K562 (cell line): ENCODE data around the gene FILIP1L. TPM values are rescaled to one million over a fixed set of nuclear protein-coding genes. Genes with fewer than 3 reads are reported as not detected.

ENCODE experiments used
- ATAC-seq: fragments of 200-7000 bp; cut with Tn5 transposase; 3 replicates; pipeline ENCODE4 v1.9.1; 2020; ENCODE audit warnings: moderate library complexity
- BruUV-seq: library from RNA; stranded (reverse); fragments of 400-500 nt; replicated peaks from 2 replicates; lab custom pipeline; 2021; lab: Mats Ljungman, UMichigan
- CTCF ChIA-PET: fragments of 300-600 bp; formaldehyde crosslinking; extraction: SDS; loops from one replicate; lab custom pipeline; 2021; ENCODE audit warnings: low intra/inter-chr PET ratio; lab: Yijun Ruan, JAX
- POLR2A ChIA-PET: fragments of 300-600, 350-650 bp; sonication (Branson Sonifier 250); formaldehyde crosslinking; extraction: SDS; loops from one replicate; lab custom pipeline; 2021; ENCODE audit warnings: antibody characterized with exemption, inconsistent platforms; lab: Yijun Ruan, JAX
- DNase-seq, 4 experiments: peaks; one replicate each; pipeline versions ENCODE4 v3.0.0 to v3.0.0-alpha.2; 2011 to 2018; ENCODE audit warnings: low spot score in 3 of 4, mixed read lengths in 3 of 4; ENCODE audit errors: extremely low read depth in 1 of 4
- FAIRE-seq: peaks from 2 replicates; lab custom pipeline; 2011; peaks lifted over from hg19 to GRCh38; lab: Jason Lieb, UNC
- H2AFZ ChIP-seq: 2 replicates; pipeline ENCODE4 v1.6.0; 2011; ENCODE audit warnings: low read depth, low read length, control low read depth, inconsistent platforms
- H3K27ac ChIP-seq: fragments of 200-600 bp; 3 replicates; pipeline ENCODE4 v1.8.0; 2011; ENCODE audit warnings: low read depth, mild to moderate bottlenecking, control low read depth, inconsistent platforms, low read length, moderate library complexity, mixed read lengths; ENCODE audit errors: extremely low read depth
- H3K27me3 ChIP-seq, 2 experiments: fragments of 300-600 bp in 1 of 2; 2 replicates in 1 of 2; 3 replicates in 1 of 2; pipeline versions ENCODE4 v1.6.0 to v1.8.0; 2011; ENCODE audit warnings: inconsistent platforms in 2 of 2, low read length in 2 of 2, mild to moderate bottlenecking in 1 of 2, mixed read lengths in 1 of 2, moderate library complexity in 1 of 2; ENCODE audit not compliant: control insufficient read depth in 2 of 2, insufficient read depth in 2 of 2
- H3K36me3 ChIP-seq: fragments of 300-600 bp; 3 replicates; pipeline ENCODE4 v1.8.0; 2011; ENCODE audit warnings: mild to moderate bottlenecking, low read length, inconsistent platforms; ENCODE audit not compliant: control insufficient read depth, insufficient read depth
- H3K4me1 ChIP-seq, 2 experiments: fragments of 200-600 bp in 1 of 2; replicated peaks in 1 of 2; 2 replicates in 1 of 2; 3 replicates in 1 of 2; pipeline versions ENCODE4 v1.5.1 to v1.8.0; 2011; ENCODE audit warnings: inconsistent platforms in 2 of 2, low read length in 2 of 2, mild to moderate bottlenecking in 1 of 2, mixed read lengths in 1 of 2, moderate library complexity in 1 of 2; ENCODE audit not compliant: control insufficient read depth in 2 of 2, insufficient read depth in 2 of 2
- H3K4me2 ChIP-seq: 2 replicates; pipeline ENCODE4 v1.6.1; 2011; ENCODE audit warnings: low read length, control low read depth, inconsistent platforms, mixed read lengths; ENCODE audit not compliant: insufficient read depth
- H3K4me3 ChIP-seq: fragments of 200-600 bp; sonication (generic), shearing (Covaris generic); 2 replicates; pipeline ENCODE4 v1.5.1; 2016; ENCODE audit warnings: control low read depth, inconsistent platforms
- H3K79me2 ChIP-seq: fragments of 200-600 bp; 3 replicates; pipeline ENCODE4 v1.8.0; 2011; ENCODE audit warnings: low read length, inconsistent platforms; ENCODE audit not compliant: control insufficient read depth, insufficient read depth
- H3K9ac ChIP-seq, 2 experiments: 2 replicates each; pipeline versions ENCODE4 v1.6.0 to v1.6.1; 2011; ENCODE audit warnings: low read depth in 2 of 2, low read length in 2 of 2, control low read depth in 1 of 2, inconsistent platforms in 1 of 2, mild to moderate bottlenecking in 1 of 2, mixed read lengths in 1 of 2; ENCODE audit not compliant: insufficient read depth in 1 of 2
- H3K9me1 ChIP-seq: one replicate; pipeline ENCODE4 v1.6.0; 2011; ENCODE audit warnings: inconsistent platforms, mild to moderate bottlenecking, low read length, moderate library complexity; ENCODE audit not compliant: control insufficient read depth, insufficient read depth
- H3K9me3 ChIP-seq: replicated peaks from 2 replicates; pipeline ENCODE4 v1.5.1; 2011; ENCODE audit warnings: low read depth, low read length, inconsistent platforms; ENCODE audit not compliant: control insufficient read depth, insufficient read depth
- H4K20me1 ChIP-seq: replicated peaks from 2 replicates; pipeline ENCODE4 v1.6.1; 2011; ENCODE audit warnings: low read length, inconsistent platforms, mixed read lengths; ENCODE audit not compliant: control insufficient read depth, insufficient read depth
- BACH1 ChIP-seq: fragments of 200-800 bp; sonication (Bioruptor generic); IDR thresholded peaks from 2 replicates; pipeline ENCODE4 v1.6.1; 2016; ENCODE audit warnings: missing genetic modification characterization, missing compliant biosample characterization
- CEBPG ChIP-seq, 3 experiments: fragments of 200-800 bp in 1 of 3; sonication (Bioruptor generic) in 1 of 3; sonication (generic) in 1 of 3; formaldehyde crosslinking in 1 of 3; IDR thresholded peaks in 2 of 3; conservative IDR thresholded peaks in 1 of 3; 2 replicates each; pipeline versions ENCODE4 v1.6.1 to v1.8.0; 2016 to 2022; ENCODE audit warnings: missing compliant biosample characterization in 2 of 3, missing genetic modification characterization in 2 of 3, mild to moderate bottlenecking in 1 of 3, missing genetic modification reagents in 1 of 3
- CREB3L1 ChIP-seq: fragments of 450-650 bp; IDR thresholded peaks from 2 replicates; pipeline ENCODE4 v1.6.1; 2014; ENCODE audit warnings: low read depth, mild to moderate bottlenecking, moderate library complexity, borderline replicate concordance
- E2F3 ChIP-seq: fragments of 250-450 bp; sonication (Bioruptor Pico); IDR thresholded peaks from 2 replicates; pipeline ENCODE4 v1.4.0; 2020; ENCODE audit warnings: mild to moderate bottlenecking
- EP400 ChIP-seq: fragments of 450-650 bp; IDR thresholded peaks from 2 replicates; pipeline ENCODE4 v1.6.1; 2017; ENCODE audit warnings: antibody characterized with exemption, mild to moderate bottlenecking, moderate library complexity
- ESRRB ChIP-seq: fragments of 250-450 bp; sonication (Bioruptor Pico); IDR thresholded peaks from 2 replicates; pipeline ENCODE4 v1.5.0; 2020; ENCODE audit warnings: mild to moderate bottlenecking, moderate library complexity, borderline replicate concordance
- FOXP1 ChIP-seq: sonication (generic); formaldehyde crosslinking; IDR thresholded peaks from 2 replicates; pipeline ENCODE4 v1.8.0; 2022; ENCODE audit warnings: mild to moderate bottlenecking, missing genetic modification reagents
- NFIX ChIP-seq: fragments of 250-450 bp; sonication (Bioruptor Pico); IDR thresholded peaks from 2 replicates; pipeline ENCODE4 v1.4.0; 2020; ENCODE audit warnings: low read depth, mild to moderate bottlenecking, moderate library complexity
- NFRKB ChIP-seq: fragments of 450-650 bp; IDR thresholded peaks from 2 replicates; pipeline ENCODE4 v1.6.1; 2016; ENCODE audit warnings: low read depth
- NR1H2 ChIP-seq: sonication (generic); formaldehyde crosslinking; IDR thresholded peaks from 2 replicates; pipeline ENCODE4 v1.4.0; 2020; ENCODE audit warnings: mild to moderate bottlenecking, missing genetic modification reagents
- SREBF2 ChIP-seq: sonication (generic); formaldehyde crosslinking; IDR thresholded peaks from 2 replicates; pipeline ENCODE4 v1.4.0; 2020; ENCODE audit warnings: mild to moderate bottlenecking, missing genetic modification reagents
- TBP ChIP-seq: optimal IDR thresholded peaks from 2 replicates; pipeline ENCODE3; 2011; ENCODE audit warnings: low read depth, low read length, improper control_type of control experiment
- ZEB2 ChIP-seq: fragments of 450-650 bp; IDR thresholded peaks from 2 replicates; pipeline ENCODE4 v1.6.1; 2016
- WGBS: fragments of 100-300 bp; shearing (Covaris generic); methylation state at CpG from one replicate; pipeline ENCODE4 v1.1.6; 2016; ENCODE audit warnings: low coverage, mixed read lengths; ENCODE audit not compliant: insufficient coverage; ENCODE audit errors: missing lambda C conversion rate; 5-methylcytosine and 5-hydroxymethylcytosine counted together
- in situ Hi-C: fragments of 300-500 bp; cut with MboI; formaldehyde crosslinking; loops from 4 replicates; pipeline ENCODE4 v1.15.0; 2018; ENCODE audit warnings: inconsistent platforms, mixed read lengths
- intact Hi-C: fragments of 100-400 bp; cut with micrococcal nuclease; formaldehyde crosslinking; loops from 2 replicates; pipeline ENCODE4 v1.14.2; 2022
- polyA plus RNA-seq, 8 experiments: library from polyadenylated mRNA; depleted of rRNA in 4 of 8; stranded (reverse) in 5 of 8; unstranded in 3 of 8; fragments of >200 nt; fragmentation: Nextera tagmentation in 2 of 8; fragmentation: Illumina TruSeq in 1 of 8; extraction: Ambion mirVana in 2 of 8; extraction: Trizol in 1 of 8; gene quantifications; 2 replicates each; pipeline versions ENCODE4 v1.2.1 to v1.2.3, GENCODE V29; 2011 to 2014; ENCODE audit warnings: inconsistent platforms in 1 of 8, missing spikeins in 1 of 8
- total RNA-seq, 7 experiments: library from RNA; depleted of rRNA in 6 of 7; stranded (reverse); fragments of >200 nt in 6 of 7; fragmentation: Illumina TruSeq in 2 of 7; extraction: Trizol in 2 of 7; gene quantifications; 2 replicates each; pipeline versions ENCODE4 v1.2.1 to v1.2.3, GENCODE V29; 2011 to 2021; ENCODE audit warnings: low replicate concordance in 1 of 7
- TF ChIP-seq, protein P1 (sequence below): fragments of 450-650 bp; IDR thresholded peaks from 2 replicates; pipeline ENCODE4 v1.7.0; 2016; ENCODE audit warnings: borderline replicate concordance
- TF ChIP-seq, protein P2 (sequence below): fragments of 250-450 bp; sonication (Bioruptor Pico); IDR thresholded peaks from 2 replicates; pipeline ENCODE4 v1.4.0; 2020; ENCODE audit warnings: borderline replicate concordance

FILIP1L gene
- total and polyA plus RNA-seq, 9 of the 15 experiments (the other 6 are each of a cell fraction or from before 2014, with no cell fraction given): 0.50 to 2.1 (median 1.1) TPM

GRCh38 chr3:99817047-99817436 is 297.3 kb downstream of the FILIP1L start:
- BruUV-seq: TSS peak; percentile 88
- peak; percentile 18 to 32 (median 26) for DNase-seq

More at GRCh38 chr3:99817047-99817436, 297.3 kb downstream of the FILIP1L start:
- peak overlapping the region; percentile 81 for H3K4me3 ChIP-seq
- peak overlapping the region; percentile 90 to 98; a peak in 3 of 4 replicates for H3K9ac ChIP-seq
- H4K20me1 ChIP-seq: no peaks in the 10 kb centered on the region
- H3K9me1 ChIP-seq: no peaks in the 10 kb centered on the region
- peak overlapping the region; percentile 91 for H3K4me2 ChIP-seq
- intact Hi-C loops (no loop called here), in situ Hi-C loops (no loop called here)
- H3K79me2 ChIP-seq: peaks cover 47% of the 10 kb centered on the region
- under 1% methylated on average over 14 of the region's 15 CpGs for WGBS
- CTCF ChIA-PET: no interaction called here
- TF ChIP-seq, protein P1, sequence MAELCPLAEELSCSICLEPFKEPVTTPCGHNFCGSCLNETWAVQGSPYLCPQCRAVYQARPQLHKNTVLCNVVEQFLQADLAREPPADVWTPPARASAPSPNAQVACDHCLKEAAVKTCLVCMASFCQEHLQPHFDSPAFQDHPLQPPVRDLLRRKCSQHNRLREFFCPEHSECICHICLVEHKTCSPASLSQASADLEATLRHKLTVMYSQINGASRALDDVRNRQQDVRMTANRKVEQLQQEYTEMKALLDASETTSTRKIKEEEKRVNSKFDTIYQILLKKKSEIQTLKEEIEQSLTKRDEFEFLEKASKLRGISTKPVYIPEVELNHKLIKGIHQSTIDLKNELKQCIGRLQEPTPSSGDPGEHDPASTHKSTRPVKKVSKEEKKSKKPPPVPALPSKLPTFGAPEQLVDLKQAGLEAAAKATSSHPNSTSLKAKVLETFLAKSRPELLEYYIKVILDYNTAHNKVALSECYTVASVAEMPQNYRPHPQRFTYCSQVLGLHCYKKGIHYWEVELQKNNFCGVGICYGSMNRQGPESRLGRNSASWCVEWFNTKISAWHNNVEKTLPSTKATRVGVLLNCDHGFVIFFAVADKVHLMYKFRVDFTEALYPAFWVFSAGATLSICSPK: no peak
- TF ChIP-seq NFIX (CRISPR knock-in tag): no peak
- TF ChIP-seq, protein P2, sequence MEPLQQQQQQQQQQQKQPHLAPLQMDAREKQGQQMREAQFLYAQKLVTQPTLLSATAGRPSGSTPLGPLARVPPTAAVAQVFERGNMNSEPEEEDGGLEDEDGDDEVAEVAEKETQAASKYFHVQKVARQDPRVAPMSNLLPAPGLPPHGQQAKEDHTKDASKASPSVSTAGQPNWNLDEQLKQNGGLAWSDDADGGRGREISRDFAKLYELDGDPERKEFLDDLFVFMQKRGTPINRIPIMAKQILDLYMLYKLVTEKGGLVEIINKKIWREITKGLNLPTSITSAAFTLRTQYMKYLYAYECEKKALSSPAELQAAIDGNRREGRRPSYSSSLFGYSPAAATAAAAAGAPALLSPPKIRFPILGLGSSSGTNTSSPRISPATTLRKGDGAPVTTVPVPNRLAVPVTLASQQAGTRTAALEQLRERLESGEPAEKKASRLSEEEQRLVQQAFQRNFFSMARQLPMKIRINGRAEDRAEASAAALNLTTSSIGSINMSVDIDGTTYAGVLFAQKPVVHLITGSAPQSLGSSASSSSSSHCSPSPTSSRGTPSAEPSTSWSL (CRISPR knock-in tag): no peak
- TF ChIP-seq ZEB2: no peak
- TF ChIP-seq CREB3L1: no peak
- no peak for TF ChIP-seq NFRKB
- no peak for TF ChIP-seq ESRRB (CRISPR knock-in tag)
- TF ChIP-seq NR1H2 (CRISPR knock-in tag): no peak
- TF ChIP-seq CEBPG (CRISPR knock-in tag; IDR thresholded peaks at IDR 0.05): no peak
- no peak; a peak in 1 of 4 replicates for TF ChIP-seq CEBPG (tag; conservative IDR thresholded peaks at IDR 0.05 in 1 of 2, IDR thresholded peaks at IDR 0.05 in 1 of 2)
- TF ChIP-seq E2F3 (CRISPR knock-in tag): no peak
- TF ChIP-seq EP400: no peak
- TF ChIP-seq TBP: no peak
- TF ChIP-seq FOXP1: no peak
- TF ChIP-seq BACH1: no peak
- TF ChIP-seq SREBF2 (CRISPR knock-in tag): no peak
- H3K27ac ChIP-seq: peak overlapping the region; percentile 96
- no peaks in the 10 kb centered on the region; the same call in 1 of the 2 replicates for H3K9me3 ChIP-seq
- H2AFZ ChIP-seq: peak overlapping the region; percentile 97
- H3K27me3 ChIP-seq: no peaks in the 10 kb centered on the region
- ATAC-seq (peak; percentile 42), FAIRE-seq (no peak)
- peaks cover 5 to 7% of the 10 kb centered on the region in 2 experiments; a peak in 4 of 5 replicates for H3K4me1 ChIP-seq
- peaks cover 9% of the 10 kb centered on the region; the same call in 1 of the 3 replicates for H3K36me3 ChIP-seq
- POLR2A ChIA-PET: interaction anchor here (0.7 to 1.7 kb wide), 3 partner anchors 28 to 241 kb away, joined by 3 read pairs; no protein-coding TSS in a partner anchor
